GM19397 (cell line): ENCODE results near the gene SEMA4A.

ENCODE experiments used
- ATAC-seq: cut with Tn5 transposase; IDR thresholded peaks from one replicate; pipeline ENCODE4 v1.9.1; 2021; ENCODE audit warnings: mild to moderate bottlenecking, moderate library complexity; ENCODE audit not compliant: unreplicated experiment

The SEMA4A gene

DNA sequence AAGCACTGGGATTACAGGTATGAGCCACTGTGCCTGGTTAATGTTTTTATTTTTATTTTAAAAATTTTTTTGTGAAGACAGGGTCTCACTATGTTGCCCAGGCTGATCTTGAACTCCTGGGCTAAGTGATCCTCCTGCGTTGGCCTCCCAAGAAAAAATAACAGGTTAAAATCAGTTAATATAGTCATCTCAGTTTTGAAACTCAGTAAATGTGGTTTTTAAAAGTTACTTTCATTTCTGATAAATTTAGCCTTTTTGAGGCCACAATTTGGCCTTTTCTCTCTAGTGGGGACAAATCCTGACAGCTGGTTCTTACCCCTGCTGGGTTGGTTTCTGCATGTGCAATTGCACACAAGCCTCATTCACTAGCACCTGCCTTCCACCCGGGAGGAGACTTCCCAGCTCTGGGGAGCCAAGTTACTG is 72.7 kb downstream of the SEMA4A start:
- no peak for ATAC-seq

DNA sequence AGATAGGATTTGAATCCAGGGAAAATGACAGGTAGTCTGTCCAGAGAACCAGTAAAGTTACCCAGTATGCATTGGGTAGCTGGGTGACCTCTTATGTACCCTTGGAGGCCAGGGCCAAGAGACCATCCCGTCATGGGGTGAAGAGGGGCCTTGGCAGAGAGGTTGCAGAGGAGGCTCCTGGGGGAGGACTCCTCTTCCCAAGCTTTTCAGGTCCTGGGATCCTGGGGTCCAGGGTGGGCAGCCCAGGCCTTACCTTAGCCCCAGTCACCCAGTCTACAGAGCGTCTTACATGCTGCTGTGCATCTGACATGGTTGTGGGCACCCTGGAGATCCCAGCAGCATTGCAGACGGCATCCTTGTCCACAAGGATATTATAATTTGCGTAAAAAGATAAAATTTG is 73.4 kb downstream of the SEMA4A start:
- no peak for ATAC-seq
